ENCODE measurements around the gene TMEM204. TPM values are rescaled to one million over a fixed set of nuclear protein-coding genes. Genes with fewer than 3 reads are reported as not detected.

Gene TMEM204
- total RNA-seq, 3 donors from 2014 or later (not counting 1 experiment from before 2014, with no cell fraction given): 3.3 to 14.1 (median 7.8) TPM

DNA sequence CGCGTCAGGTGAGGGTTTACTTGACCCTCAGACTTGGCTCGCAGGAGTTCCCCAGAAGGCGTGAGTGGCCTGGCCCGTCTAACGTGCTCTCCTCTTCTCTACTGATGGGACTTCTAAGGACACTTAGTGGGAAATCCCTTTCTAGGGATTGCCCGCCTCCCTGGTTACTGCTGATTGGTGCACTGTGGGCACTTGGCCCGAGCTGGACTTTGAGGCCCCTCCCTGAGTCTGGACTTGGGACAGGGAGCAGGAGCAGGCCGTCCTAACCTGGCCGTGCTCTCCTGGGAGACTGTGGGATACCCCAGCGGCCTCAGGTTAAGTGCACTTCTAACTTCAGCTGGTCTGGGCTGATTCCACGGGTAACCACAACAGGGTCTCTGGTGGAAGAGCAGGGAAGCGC lies 63.7 kb downstream of the TMEM204 start:
- TF ChIP-seq, protein P1, sequence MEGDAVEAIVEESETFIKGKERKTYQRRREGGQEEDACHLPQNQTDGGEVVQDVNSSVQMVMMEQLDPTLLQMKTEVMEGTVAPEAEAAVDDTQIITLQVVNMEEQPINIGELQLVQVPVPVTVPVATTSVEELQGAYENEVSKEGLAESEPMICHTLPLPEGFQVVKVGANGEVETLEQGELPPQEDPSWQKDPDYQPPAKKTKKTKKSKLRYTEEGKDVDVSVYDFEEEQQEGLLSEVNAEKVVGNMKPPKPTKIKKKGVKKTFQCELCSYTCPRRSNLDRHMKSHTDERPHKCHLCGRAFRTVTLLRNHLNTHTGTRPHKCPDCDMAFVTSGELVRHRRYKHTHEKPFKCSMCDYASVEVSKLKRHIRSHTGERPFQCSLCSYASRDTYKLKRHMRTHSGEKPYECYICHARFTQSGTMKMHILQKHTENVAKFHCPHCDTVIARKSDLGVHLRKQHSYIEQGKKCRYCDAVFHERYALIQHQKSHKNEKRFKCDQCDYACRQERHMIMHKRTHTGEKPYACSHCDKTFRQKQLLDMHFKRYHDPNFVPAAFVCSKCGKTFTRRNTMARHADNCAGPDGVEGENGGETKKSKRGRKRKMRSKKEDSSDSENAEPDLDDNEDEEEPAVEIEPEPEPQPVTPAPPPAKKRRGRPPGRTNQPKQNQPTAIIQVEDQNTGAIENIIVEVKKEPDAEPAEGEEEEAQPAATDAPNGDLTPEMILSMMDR (IDR thresholded peaks at IDR 0.05): no peak
- H3K27ac ChIP-seq (ENCODE audit: low read length): no peak overlapping the region
- no peaks in the 10 kb centered on the region for H3K36me3 Mint-ChIP-seq
- no peak overlapping the region for H3K27ac Mint-ChIP-seq
- no peak overlapping the region for H3K4me3 ChIP-seq (ENCODE audit: low read length)
- no peaks in the 10 kb centered on the region for H3K4me1 Mint-ChIP-seq
- DNase-seq (no peak), ATAC-seq (no peak)
- H3K27me3 Mint-ChIP-seq (ENCODE audit: low read depth in 2 of 2): no peaks in the 10 kb centered on the region
- no peaks in the 10 kb centered on the region for H3K4me1 ChIP-seq (ENCODE audit: control insufficient read depth, insufficient read depth, low read length)
- H3K9me3 Mint-ChIP-seq: no peaks in the 10 kb centered on the region
- no peaks in the 10 kb centered on the region for H3K36me3 ChIP-seq (ENCODE audit: control insufficient read depth, insufficient read depth, low read length)
- no peaks in the 10 kb centered on the region for H3K9me3 ChIP-seq (ENCODE audit: control insufficient read depth, insufficient read depth, low read length)
- H3K4me3 Mint-ChIP-seq: no peak overlapping the region
- intact Hi-C loops (cut with micrococcal nuclease): no loop called here
- no peaks in the 10 kb centered on the region for H3K27me3 ChIP-seq (ENCODE audit: control insufficient read depth, insufficient read depth, low read length)
- 96% methylated on average over 13 of the region's 13 CpGs for WGBS (ENCODE audit: insufficient coverage)

DNA sequence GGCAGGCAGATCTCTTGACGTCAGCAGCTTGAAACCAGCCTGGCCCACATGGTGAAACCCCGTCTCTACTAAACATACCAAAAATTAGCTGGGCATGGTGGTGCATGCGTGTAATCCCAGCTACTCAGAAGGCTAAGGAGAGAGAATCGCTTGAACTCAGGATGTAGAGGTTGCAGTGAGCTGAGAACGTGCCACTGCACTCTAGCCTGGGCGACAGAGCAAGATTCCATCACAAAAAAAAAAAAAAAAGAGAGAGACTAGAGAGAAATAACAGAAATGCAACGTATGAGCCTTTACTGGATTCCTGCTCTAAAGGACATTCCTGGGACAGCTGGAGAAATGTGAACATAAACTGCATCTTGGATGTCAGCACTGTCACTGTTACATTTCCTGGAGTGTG lies 67.6 kb downstream of the TMEM204 start:
- no peak for ATAC-seq
- H3K4me1 ChIP-seq (ENCODE audit: control insufficient read depth, insufficient read depth, low read length): no peaks in the 10 kb centered on the region
- no peaks in the 10 kb centered on the region for H3K27me3 ChIP-seq (ENCODE audit: control insufficient read depth, insufficient read depth, low read length)
- no peaks in the 10 kb centered on the region for H3K36me3 ChIP-seq (ENCODE audit: control insufficient read depth, insufficient read depth, low read length)
- no peak overlapping the region for H3K4me3 Mint-ChIP-seq
- no peak for DNase-seq
- H3K9me3 ChIP-seq (ENCODE audit: control insufficient read depth, insufficient read depth, low read length): no peaks in the 10 kb centered on the region
- no peak overlapping the region for H3K27ac Mint-ChIP-seq
- H3K4me1 Mint-ChIP-seq: no peaks in the 10 kb centered on the region
- intact Hi-C loops (cut with micrococcal nuclease): no loop called here
- WGBS (ENCODE audit: insufficient coverage): 94% methylated on average over 7 of the region's 7 CpGs
- no peaks in the 10 kb centered on the region for H3K9me3 Mint-ChIP-seq
- no peaks in the 10 kb centered on the region for H3K36me3 Mint-ChIP-seq
- no peak overlapping the region for H3K27ac ChIP-seq (ENCODE audit: low read length)
- H3K4me3 ChIP-seq (ENCODE audit: low read length): no peak overlapping the region
- TF ChIP-seq, protein P1 (IDR thresholded peaks at IDR 0.05): no peak
- no peaks in the 10 kb centered on the region for H3K27me3 Mint-ChIP-seq (ENCODE audit: low read depth in 2 of 2)

GRCh38 chr16:1601489-1601888 lies 68.0 kb downstream of the TMEM204 start:
- DNase-seq (no peak), ATAC-seq (no peak)
- H3K4me3 Mint-ChIP-seq: no peak overlapping the region
- Histone ChIP-seq H3K27ac (ENCODE audit: low read length) (no peak overlapping the region), H3K27me3 (ENCODE audit: control insufficient read depth, insufficient read depth, low read length) (no peaks in the 10 kb centered on the region), H3K9me3 (ENCODE audit: control insufficient read depth, insufficient read depth, low read length) (no peaks in the 10 kb centered on the region), H3K36me3 (ENCODE audit: control insufficient read depth, insufficient read depth, low read length) (no peaks in the 10 kb centered on the region), H3K4me3 (ENCODE audit: low read length) (no peak overlapping the region), H3K4me1 (ENCODE audit: control insufficient read depth, insufficient read depth, low read length) (no peaks in the 10 kb centered on the region)
- H3K4me1 Mint-ChIP-seq: no peaks in the 10 kb centered on the region
- TF ChIP-seq, protein P1 (IDR thresholded peaks at IDR 0.05): no peak
- H3K9me3 Mint-ChIP-seq: no peaks in the 10 kb centered on the region
- 94% methylated on average over 6 of the region's 6 CpGs for WGBS (ENCODE audit: insufficient coverage)
- H3K27me3 Mint-ChIP-seq (ENCODE audit: low read depth in 2 of 2): no peaks in the 10 kb centered on the region
- H3K27ac Mint-ChIP-seq: no peak overlapping the region
- no peaks in the 10 kb centered on the region for H3K36me3 Mint-ChIP-seq
- intact Hi-C loops (cut with micrococcal nuclease): no loop called here

DNA sequence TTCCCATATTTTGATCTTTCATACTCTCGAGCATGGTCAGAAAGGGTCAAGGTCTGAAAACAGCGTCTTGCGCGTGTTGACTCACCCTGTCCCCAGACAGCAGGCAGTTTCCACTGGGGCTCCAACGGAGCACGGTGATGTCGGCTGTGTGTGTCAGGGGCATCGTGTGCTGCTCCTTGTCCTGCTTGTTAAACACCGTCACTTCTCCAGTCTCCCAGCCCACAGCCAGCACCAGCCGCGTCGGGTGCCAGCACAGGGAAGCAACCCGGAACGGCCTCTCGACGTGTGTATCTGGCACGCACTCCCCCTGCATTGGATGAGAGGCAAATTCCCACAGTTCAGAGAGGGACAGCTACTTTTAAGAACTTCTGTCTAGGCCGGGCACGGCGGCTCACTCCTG lies 68.8 kb downstream of the TMEM204 start:
- no peak for DNase-seq
- H3K27ac ChIP-seq (ENCODE audit: low read length): no peak overlapping the region
- no peaks in the 10 kb centered on the region for H3K9me3 ChIP-seq (ENCODE audit: control insufficient read depth, insufficient read depth, low read length)
- H3K4me3 ChIP-seq (ENCODE audit: low read length): no peak overlapping the region
- no peak for ATAC-seq
- Mint-ChIP-seq H3K36me3 (no peaks in the 10 kb centered on the region), H3K4me1 (no peaks in the 10 kb centered on the region), H3K4me3 (no peak overlapping the region), H3K9me3 (no peaks in the 10 kb centered on the region), H3K27ac (no peak overlapping the region), H3K27me3 (ENCODE audit: low read depth in 2 of 2) (no peaks in the 10 kb centered on the region)
- 97% methylated on average over 20 of the region's 20 CpGs for WGBS (ENCODE audit: insufficient coverage)
- H3K36me3 ChIP-seq (ENCODE audit: control insufficient read depth, insufficient read depth, low read length): no peaks in the 10 kb centered on the region
- no peaks in the 10 kb centered on the region for H3K4me1 ChIP-seq (ENCODE audit: control insufficient read depth, insufficient read depth, low read length)
- H3K27me3 ChIP-seq (ENCODE audit: control insufficient read depth, insufficient read depth, low read length): no peaks in the 10 kb centered on the region
- TF ChIP-seq, protein P1 (IDR thresholded peaks at IDR 0.05): no peak
- intact Hi-C loops (cut with micrococcal nuclease): no loop called here

Data from natural killer cell (primary cell).